Medulla oblongata (tissue), 1 donor: ENCODE measurements around the gene SMOC2.

ENCODE experiments used
- DNase-seq: peaks from one replicate; pipeline ENCODE4 v3.0.0-alpha.2; 2015; ENCODE audit errors: extremely low spot score

Gene SMOC2

GRCh38 chr6:168440520-168441433, at the start of gene SMOC2:
SMOC2 (plus strand) TSS chr6:168441184; CDS start chr6:168441371, 187 bp downstream.
- no peak for DNase-seq

GRCh38 chr6:168393126-168393870, 47.7 kb upstream of the SMOC2 start:
- no peak for DNase-seq

GRCh38 chr6:168394606-168395005, 46.4 kb upstream of the SMOC2 start:
- DNase-seq = no peak

- DNase-seq = no peak
These were observed 45.0 kb upstream of the SMOC2 start for GRCh38 chr6:168395983-168396382.

GRCh38 chr6:168396561-168396960, 44.4 kb upstream of the SMOC2 start:
- no peak for DNase-seq

- DNase-seq = no peak
These were observed 44.0 kb upstream of the SMOC2 start for GRCh38 chr6:168397012-168397411.

- DNase-seq = no peak
These were observed 40.9 kb upstream of the SMOC2 start for GRCh38 chr6:168400037-168400436.

- DNase-seq = no peak
These were observed 37.5 kb upstream of the SMOC2 start for GRCh38 chr6:168403370-168404005.

- no peak for DNase-seq
These were observed 36.4 kb upstream of the SMOC2 start for GRCh38 chr6:168404560-168404959.

GRCh38 chr6:168407842-168408241, 33.1 kb upstream of the SMOC2 start:
- no peak for DNase-seq

- no peak for DNase-seq
These were observed 32.4 kb upstream of the SMOC2 start for GRCh38 chr6:168408504-168409136.

GRCh38 chr6:168410035-168410434, 30.9 kb upstream of the SMOC2 start:
- no peak for DNase-seq

- DNase-seq = no peak
These were observed 30.4 kb upstream of the SMOC2 start for GRCh38 chr6:168410554-168411011.

GRCh38 chr6:168411130-168411529, 29.9 kb upstream of the SMOC2 start:
- no peak for DNase-seq

- DNase-seq = no peak
These were observed 29.2 kb upstream of the SMOC2 start for GRCh38 chr6:168411793-168412192.

- DNase-seq = no peak
These were observed 28.5 kb upstream of the SMOC2 start for GRCh38 chr6:168412456-168412855.

- DNase-seq = no peak
These were observed 27.8 kb upstream of the SMOC2 start for GRCh38 chr6:168413018-168413720.

- no peak for DNase-seq
These were observed 27.1 kb upstream of the SMOC2 start for GRCh38 chr6:168413856-168414255.

GRCh38 chr6:168414336-168415097, 26.5 kb upstream of the SMOC2 start:
- DNase-seq = no peak
